ENCODE results near the gene NUDT19. TPM values are rescaled to one million over a fixed set of nuclear protein-coding genes. Genes with fewer than 3 reads are reported as not detected.
"Not testable (repeated sequence)": the region's sequence is repeated elsewhere in the genome, so short reads cannot be mapped to it uniquely, and the experiment has no call there.

Gene NUDT19
- polyA plus RNA-seq, 4 donors: 11.4 to 12.2 (median 12.1) TPM

DNA sequence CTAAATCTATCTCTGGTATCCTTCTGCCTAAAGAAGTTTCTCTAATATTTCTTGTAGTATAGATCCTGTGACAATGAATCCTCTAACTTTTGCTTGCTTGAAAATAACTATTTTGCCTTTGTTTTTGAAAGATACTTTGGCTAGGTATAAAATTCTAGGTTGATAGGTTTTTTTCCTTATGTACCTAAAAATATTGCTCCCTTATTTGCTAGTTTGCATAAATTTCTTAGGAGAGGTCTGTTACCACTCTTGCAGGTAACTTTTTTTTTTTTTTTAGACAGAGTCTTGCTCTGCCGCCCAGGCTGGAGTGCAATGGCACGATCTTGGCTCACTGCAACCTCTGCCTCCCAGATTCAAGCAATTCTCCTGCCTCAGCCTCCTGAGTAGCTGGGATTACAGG, 12.4 kb downstream of the NUDT19 start:
- not testable (repeated sequence) for DNase-seq (ENCODE audit: low read depth in 4 of 4, low spot score in 2 of 4)

GRCh38 chr19:32708457-32708856, 16.8 kb downstream of the NUDT19 start:
- DNase-seq (ENCODE audit: low read depth in 4 of 4, low spot score in 2 of 4): no peak

DNA sequence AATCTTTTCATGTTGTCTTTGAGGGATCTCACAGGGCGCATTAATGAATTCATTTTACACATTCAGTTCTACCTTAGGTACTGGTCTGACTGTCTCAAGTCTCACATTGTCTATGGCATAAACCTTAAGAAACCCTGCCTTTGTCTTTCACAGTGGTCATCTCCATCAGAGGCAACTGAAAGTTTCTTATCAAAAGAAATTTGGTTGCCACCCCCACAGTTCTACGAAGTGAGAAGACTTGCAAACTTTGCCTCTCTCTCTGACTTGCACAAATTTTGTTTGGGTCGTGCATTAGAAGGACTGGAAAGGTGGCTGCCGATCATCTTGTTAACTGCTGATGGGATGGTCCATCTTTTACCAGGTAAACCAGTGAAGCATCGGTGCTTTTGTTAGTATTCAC, 17.4 kb downstream of the NUDT19 start:
- DNase-seq (ENCODE audit: low read depth in 4 of 4, low spot score in 2 of 4): no peak

- DNase-seq (ENCODE audit: low read depth in 4 of 4, low spot score in 2 of 4): no peak
Measured at GRCh38 chr19:32711747-32712146, 20.1 kb downstream of the NUDT19 start.

GRCh38 chr19:32716203-32716602, 24.6 kb downstream of the NUDT19 start:
- not testable (repeated sequence) for DNase-seq (ENCODE audit: low read depth in 4 of 4, low spot score in 2 of 4)

DNA sequence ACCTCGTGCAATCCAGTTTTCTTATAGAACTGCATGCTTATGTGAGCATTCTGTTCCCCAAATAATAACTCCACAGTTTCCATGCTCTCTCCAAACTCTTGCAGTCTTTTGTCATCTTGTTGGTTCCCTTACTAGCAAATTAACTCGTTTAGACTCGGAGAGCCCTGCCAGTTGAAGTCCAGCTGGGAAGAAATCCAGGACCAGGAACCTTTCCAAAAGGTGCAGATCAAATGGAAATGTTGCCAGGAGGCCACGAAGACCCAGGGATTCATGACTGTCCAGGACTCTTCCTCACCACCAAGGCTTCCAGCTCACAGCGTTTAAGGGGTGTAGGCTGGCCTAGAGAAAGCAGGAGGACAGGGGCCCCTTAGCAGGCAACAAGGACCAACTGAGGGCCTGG, 25.9 kb downstream of the NUDT19 start:
- DNase-seq (ENCODE audit: low read depth in 4 of 4, low spot score in 2 of 4): no peak

- DNase-seq (ENCODE audit: low read depth in 4 of 4, low spot score in 2 of 4): no peak
Measured at GRCh38 chr19:32718286-32718685, 26.7 kb downstream of the NUDT19 start.

DNA sequence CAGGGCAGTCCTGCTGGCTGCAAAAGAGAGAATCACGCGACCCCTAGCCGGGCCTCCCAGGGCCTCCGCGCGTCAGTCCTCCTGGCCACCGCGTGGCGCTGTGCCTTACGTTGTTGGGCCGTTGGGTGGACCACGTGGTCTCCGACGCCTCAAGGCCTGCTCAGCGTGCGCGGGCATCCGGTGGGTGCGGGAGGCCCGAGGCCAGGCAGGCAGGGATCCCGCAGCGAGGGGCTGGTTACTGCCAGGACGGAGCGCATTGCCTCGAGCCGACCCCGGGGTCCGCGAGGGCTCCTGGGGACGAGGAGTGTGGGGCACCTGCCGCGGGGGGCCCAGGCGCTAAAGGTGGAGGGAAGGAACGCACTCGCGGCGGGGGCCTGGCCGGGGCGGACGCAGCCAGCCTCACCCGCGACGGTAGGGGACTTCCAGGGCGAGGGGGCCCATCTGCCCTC, 28.0 kb downstream of the NUDT19 start, which contains the start of gene TDRD12:
TSS of gene TDRD12 (plus strand) at position 157 of the 449 bp plus-strand sequence. CDS start 306 bp downstream, outside the sequence.
- no peak for DNase-seq (ENCODE audit: low read depth in 4 of 4, low spot score in 2 of 4)

DNA sequence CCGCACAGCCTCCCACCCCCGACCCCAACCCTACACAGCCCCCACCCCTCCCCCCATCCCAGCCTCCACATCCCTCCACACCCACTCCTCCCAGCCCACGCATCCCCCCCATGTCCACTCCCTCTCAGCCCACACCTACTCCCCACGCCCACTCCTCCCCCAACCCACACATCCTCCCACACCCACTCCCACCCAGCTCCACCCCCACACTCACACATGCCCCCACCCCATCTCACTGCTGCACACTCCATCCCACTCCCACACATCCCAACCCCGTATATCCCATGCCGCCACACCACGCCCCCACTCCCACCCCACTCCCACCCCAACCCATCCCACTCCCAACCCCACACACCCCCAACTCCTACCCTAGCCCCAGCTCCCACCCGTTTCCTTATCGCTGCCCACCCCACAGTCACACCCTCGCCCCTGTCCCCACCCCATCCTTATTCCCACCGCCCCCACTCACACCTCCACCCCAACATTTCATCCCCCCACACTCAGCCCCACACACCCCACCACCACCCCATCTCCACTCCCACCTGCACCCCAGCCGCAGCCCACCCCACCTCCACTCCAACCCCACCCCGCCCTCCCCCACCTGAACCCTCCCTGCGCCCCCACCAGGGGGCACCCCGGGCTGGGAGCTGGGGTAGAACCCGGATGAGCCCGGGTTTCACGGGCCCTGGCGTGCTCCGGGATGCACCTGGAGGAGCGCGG, 28.8 kb downstream of the NUDT19 start:
- DNase-seq (ENCODE audit: low read depth in 4 of 4, low spot score in 2 of 4): no peak

DNA sequence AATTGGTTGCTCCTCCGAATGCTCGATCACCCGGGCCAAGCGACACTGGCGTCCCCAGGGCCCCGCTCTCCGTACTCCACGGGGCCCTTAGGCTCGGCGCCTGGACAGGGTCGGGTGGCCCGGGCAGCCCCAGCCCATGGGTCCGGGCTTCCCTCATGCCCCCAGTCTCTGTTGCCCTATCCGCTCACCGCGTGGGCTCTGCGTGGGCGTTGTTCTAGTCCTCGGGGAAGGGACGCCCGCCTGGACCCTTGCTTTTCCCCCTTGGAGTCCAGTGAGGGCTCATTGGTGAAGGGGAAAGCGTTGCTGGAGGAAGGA, 29.3 kb downstream of the NUDT19 start:
- DNase-seq (ENCODE audit: low read depth in 4 of 4, low spot score in 2 of 4): no peak

DNA sequence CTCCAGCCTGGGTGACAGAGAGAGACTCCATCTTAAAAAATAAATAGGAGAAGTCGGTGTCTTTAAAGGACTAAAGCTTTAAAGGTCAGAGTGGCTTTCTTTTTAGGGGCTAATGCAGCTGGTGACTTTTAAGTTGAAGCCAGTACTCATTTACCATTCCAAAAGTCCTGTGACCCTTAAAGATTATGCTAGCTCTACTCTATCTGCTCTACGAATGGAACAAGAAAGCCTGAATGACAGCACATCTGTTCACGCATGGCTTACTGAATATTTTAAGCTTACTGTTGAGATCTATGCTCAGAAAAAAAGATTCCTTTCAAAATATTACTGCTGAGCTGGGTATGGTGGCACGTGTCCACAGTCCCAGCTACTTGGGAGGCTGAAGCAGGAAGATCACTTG, 44.3 kb downstream of the NUDT19 start:
- no peak for DNase-seq (ENCODE audit: low read depth in 4 of 4, low spot score in 2 of 4)

GRCh38 chr19:32743021-32743420, 51.4 kb downstream of the NUDT19 start:
- DNase-seq (ENCODE audit: low read depth in 4 of 4, low spot score in 2 of 4): no peak

DNA sequence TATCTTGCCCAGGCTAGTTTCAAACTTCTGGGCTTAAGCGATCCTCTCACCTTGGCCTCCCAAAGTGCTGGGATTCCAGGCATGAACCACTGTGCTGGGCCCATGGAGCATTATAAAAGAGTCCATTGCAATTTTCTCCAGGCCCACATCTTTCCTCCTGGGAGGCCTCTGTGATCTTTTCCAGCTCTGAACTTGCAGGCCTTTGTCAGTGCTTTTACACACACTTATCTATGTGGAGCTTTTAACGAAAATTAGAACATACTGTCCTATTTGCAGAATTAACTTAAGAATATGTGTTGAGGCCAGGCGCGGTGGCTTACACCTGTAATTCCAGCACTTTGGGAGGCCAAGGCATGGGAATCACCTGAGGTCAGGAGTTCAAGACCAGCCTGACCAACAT, 51.8 kb downstream of the NUDT19 start:
- DNase-seq (ENCODE audit: low read depth in 4 of 4, low spot score in 2 of 4): no peak

- no peak for DNase-seq (ENCODE audit: low read depth in 4 of 4, low spot score in 2 of 4)
Measured at GRCh38 chr19:32744555-32745325, 53.1 kb downstream of the NUDT19 start.

- not testable (repeated sequence) for DNase-seq (ENCODE audit: low read depth in 4 of 4, low spot score in 2 of 4)
Measured at GRCh38 chr19:32745594-32746251, 54.1 kb downstream of the NUDT19 start.

DNA sequence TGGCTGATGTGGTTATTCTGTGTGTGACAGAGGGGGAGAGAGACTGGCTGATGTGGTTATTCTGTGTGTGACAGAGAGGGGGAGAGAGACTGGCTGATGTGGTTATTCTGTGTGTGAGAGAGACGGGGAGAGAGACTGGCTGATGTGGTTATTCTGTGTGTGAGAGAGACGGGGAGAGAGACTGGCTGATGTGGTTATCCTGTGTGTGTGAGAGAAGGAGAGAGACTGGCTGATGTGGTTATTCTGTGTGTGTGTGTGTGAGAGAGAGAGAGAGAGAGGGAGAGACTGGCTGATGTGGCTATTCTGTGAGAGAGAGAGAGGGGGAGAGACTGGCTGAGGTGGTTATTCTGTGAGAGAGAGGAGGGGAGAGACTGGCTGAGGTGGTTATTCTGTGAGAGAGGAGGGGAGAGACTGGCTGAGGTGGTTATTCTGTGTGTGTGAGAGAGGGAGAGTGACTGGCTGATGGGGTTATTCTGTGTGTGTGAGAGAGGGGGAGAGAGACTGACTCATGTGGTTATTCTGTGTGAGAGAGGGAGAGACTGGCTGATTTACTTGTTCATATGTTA, 55.1 kb downstream of the NUDT19 start:
- DNase-seq (ENCODE audit: low read depth in 4 of 4, low spot score in 2 of 4): not testable (repeated sequence)

- no peak for DNase-seq (ENCODE audit: low read depth in 4 of 4, low spot score in 2 of 4)
Measured at GRCh38 chr19:32748497-32748896, 56.9 kb downstream of the NUDT19 start.

DNA sequence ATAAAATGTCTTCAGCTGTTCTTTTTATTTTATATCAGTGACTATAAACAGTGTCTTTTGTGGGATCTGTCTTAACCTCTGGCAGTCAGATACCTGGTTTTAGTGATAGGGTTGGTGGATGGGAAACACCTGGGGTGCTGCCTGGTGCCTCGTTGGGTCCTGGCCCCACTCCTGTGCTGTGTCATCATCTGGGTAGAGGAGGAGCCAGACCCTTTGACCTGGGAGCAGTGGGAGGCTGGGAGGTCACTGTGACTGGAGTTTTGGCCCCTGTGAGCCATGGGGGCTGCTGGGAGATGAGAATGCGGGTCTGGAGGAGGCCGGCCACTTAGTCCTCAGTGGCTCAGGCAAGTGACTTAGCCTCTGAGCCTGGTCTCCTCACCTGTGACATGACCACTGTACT, 57.3 kb downstream of the NUDT19 start:
- DNase-seq (ENCODE audit: low read depth in 4 of 4, low spot score in 2 of 4): no peak

DNA sequence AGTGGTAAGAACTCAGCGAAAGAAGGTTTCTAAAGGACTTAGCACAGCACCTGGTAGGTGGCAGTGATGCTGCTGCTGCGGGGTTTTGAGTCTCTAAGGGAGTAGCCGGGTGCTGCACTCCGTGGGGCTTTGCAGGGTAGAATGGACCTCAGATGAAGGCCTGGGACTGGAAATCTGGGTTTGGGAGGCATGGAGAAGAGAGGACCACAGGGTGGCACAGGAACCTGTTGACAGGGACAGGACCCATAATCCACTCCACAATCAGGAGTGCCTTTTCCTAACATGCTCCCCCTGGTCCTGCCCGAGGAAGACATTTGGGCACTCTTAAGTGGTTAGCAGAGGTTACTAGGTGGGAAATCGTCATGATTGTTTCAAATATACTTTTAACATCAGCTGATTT, 57.7 kb downstream of the NUDT19 start:
- no peak for DNase-seq (ENCODE audit: low read depth in 4 of 4, low spot score in 2 of 4)

GRCh38 chr19:32750441-32751055, 58.9 kb downstream of the NUDT19 start:
- no peak for DNase-seq (ENCODE audit: low read depth in 4 of 4, low spot score in 2 of 4)

DNA sequence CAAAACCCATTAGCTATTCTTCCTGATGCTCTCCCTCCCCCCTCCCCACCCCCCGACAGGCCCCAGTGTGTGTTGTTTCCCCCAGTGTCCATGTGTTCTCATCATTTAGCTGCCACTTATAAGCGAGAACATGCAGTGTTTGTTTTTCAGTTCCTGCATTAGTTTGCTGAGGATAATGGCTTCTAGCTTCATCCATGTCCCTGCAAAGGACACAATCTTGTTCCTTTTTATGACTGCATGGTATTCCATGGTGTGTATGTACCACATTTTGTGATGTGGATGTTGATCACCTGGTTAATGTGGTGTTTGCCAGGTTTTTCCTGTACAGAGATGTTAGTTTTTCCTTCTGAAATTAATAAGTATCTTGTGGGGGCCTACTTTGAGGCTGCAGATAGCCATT, 59.4 kb downstream of the NUDT19 start:
- DNase-seq (ENCODE audit: low read depth in 4 of 4, low spot score in 2 of 4): no peak

All from left renal cortex interstitium (tissue), 4 donors.